ENCODE results near the gene SPATS2L. TPM values are rescaled to one million over a fixed set of nuclear protein-coding genes. Genes with fewer than 3 reads are reported as not detected.

Gene SPATS2L
- total RNA-seq, 1 donor from 2014 or later: 79.9 TPM

DNA sequence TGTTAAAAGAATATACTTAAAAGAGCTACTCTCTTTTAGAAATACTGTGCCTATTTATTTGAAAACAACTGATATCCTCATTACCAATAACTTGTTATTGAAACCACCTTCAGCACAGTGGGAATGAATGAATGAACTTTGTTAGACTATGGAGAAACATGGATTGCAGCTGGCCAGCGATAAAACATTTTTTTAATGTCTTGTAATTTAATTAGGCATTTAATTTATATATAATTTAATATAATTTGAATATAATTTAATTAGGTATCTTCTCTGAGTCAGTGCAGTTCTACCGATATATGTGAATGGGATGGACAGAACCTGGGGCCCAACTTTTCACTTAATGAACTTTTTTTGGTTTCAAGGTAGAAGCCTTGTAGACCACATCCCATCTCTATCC, 109.0 kb downstream of the SPATS2L start:
- no peak overlapping the region for H3K27ac ChIP-seq (ENCODE audit: low read depth, low read length)
- no peaks in the 10 kb centered on the region for H3K4me1 ChIP-seq (ENCODE audit: control insufficient read depth in 3 of 3, insufficient read depth in 3 of 3, low read length in 3 of 3)
- H3K9me3 ChIP-seq (ENCODE audit: control insufficient read depth in 3 of 3, low read length in 3 of 3): no peaks in the 10 kb centered on the region
- H3K27me3 ChIP-seq (ENCODE audit: control insufficient read depth in 3 of 3, insufficient read depth in 3 of 3, low read length in 3 of 3): no peaks in the 10 kb centered on the region
- no peak overlapping the region for H3K9ac ChIP-seq (ENCODE audit: low read depth in 1 of 3, low read length in 3 of 3)
- no peak overlapping the region for H3K4me3 ChIP-seq (ENCODE audit: low read length in 3 of 3)
- H3K36me3 ChIP-seq (ENCODE audit: control insufficient read depth in 3 of 3, insufficient read depth in 3 of 3, low read length in 3 of 3): peaks cover 0 to 23% (median 0%) of the 10 kb centered on the region in 3 donors

GRCh38 chr2:200416878-200417277, 110.4 kb downstream of the SPATS2L start:
- Histone ChIP-seq H3K27ac (ENCODE audit: low read depth, low read length) (no peak overlapping the region), H3K9ac (ENCODE audit: low read depth in 1 of 3, low read length in 3 of 3) (no peak overlapping the region), H3K9me3 (ENCODE audit: control insufficient read depth in 3 of 3, low read length in 3 of 3) (no peaks in the 10 kb centered on the region), H3K4me1 (ENCODE audit: control insufficient read depth in 3 of 3, insufficient read depth in 3 of 3, low read length in 3 of 3) (no peaks in the 10 kb centered on the region), H3K36me3 (ENCODE audit: control insufficient read depth in 3 of 3, insufficient read depth in 3 of 3, low read length in 3 of 3) (peaks cover 0 to 29% (median 5%) of the 10 kb centered on the region in 3 donors), H3K4me3 (ENCODE audit: low read length in 3 of 3) (no peak overlapping the region), H3K27me3 (ENCODE audit: control insufficient read depth in 3 of 3, insufficient read depth in 3 of 3, low read length in 3 of 3) (no peaks in the 10 kb centered on the region)

DNA sequence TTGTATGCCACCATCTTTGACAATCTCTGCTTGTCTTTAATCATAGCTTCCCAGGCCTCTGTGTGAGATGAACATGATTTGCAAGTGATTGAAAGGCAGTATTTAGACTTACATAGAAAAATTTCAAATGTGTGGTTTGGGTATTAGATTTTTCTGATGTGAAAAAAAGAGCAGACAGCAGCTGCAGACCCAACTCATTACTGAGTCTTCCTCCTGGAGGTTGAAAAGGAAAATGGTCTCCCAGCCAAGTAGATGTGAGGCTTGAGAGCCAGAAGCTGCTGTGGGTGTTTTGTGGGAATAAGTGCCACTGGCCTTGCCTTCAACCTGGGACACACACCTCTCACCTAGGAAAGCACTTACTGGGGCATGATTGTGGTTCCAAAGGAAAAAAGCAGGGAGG, 110.9 kb downstream of the SPATS2L start:
- no peaks in the 10 kb centered on the region for H3K27me3 ChIP-seq (ENCODE audit: control insufficient read depth in 3 of 3, insufficient read depth in 3 of 3, low read length in 3 of 3)
- no peak overlapping the region for H3K27ac ChIP-seq (ENCODE audit: low read depth, low read length)
- H3K4me3 ChIP-seq (ENCODE audit: low read length in 3 of 3): no peak overlapping the region
- no peaks in the 10 kb centered on the region for H3K4me1 ChIP-seq (ENCODE audit: control insufficient read depth in 3 of 3, insufficient read depth in 3 of 3, low read length in 3 of 3)
- H3K9me3 ChIP-seq (ENCODE audit: control insufficient read depth in 3 of 3, low read length in 3 of 3): no peaks in the 10 kb centered on the region
- peaks cover 0 to 29% (median 5%) of the 10 kb centered on the region in 3 donors for H3K36me3 ChIP-seq (ENCODE audit: control insufficient read depth in 3 of 3, insufficient read depth in 3 of 3, low read length in 3 of 3)
- H3K9ac ChIP-seq (ENCODE audit: low read depth in 1 of 3, low read length in 3 of 3): no peak overlapping the region

DNA sequence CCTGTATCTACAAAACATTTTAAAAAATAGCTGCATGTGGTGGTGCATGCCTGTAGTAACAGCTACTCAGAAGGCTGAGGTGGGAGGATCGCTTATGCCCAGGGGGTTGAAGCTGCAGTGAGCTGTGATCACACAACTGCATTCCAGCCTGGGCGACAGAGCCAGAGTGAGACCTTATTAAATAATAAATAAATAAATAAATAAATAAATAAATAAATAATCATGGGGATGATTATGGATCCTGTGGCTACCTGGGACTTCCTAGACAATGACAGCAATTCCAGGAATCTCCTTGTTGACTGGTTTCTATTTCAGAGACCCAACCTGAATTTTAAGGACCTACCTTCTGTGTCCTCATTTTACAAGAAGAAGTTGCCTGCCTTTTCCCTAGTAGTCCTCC, 111.9 kb downstream of the SPATS2L start:
- no peak overlapping the region for H3K4me3 ChIP-seq (ENCODE audit: low read length in 3 of 3)
- H3K9ac ChIP-seq (ENCODE audit: low read depth in 1 of 3, low read length in 3 of 3): no peak overlapping the region
- no peaks in the 10 kb centered on the region for H3K27me3 ChIP-seq (ENCODE audit: control insufficient read depth in 3 of 3, insufficient read depth in 3 of 3, low read length in 3 of 3)
- no peaks in the 10 kb centered on the region for H3K4me1 ChIP-seq (ENCODE audit: control insufficient read depth in 3 of 3, insufficient read depth in 3 of 3, low read length in 3 of 3)
- H3K9me3 ChIP-seq (ENCODE audit: control insufficient read depth in 3 of 3, low read length in 3 of 3): no peaks in the 10 kb centered on the region
- peaks cover 0 to 36% (median 8%) of the 10 kb centered on the region in 3 donors for H3K36me3 ChIP-seq (ENCODE audit: control insufficient read depth in 3 of 3, insufficient read depth in 3 of 3, low read length in 3 of 3)
- no peak overlapping the region for H3K27ac ChIP-seq (ENCODE audit: low read depth, low read length)

DNA sequence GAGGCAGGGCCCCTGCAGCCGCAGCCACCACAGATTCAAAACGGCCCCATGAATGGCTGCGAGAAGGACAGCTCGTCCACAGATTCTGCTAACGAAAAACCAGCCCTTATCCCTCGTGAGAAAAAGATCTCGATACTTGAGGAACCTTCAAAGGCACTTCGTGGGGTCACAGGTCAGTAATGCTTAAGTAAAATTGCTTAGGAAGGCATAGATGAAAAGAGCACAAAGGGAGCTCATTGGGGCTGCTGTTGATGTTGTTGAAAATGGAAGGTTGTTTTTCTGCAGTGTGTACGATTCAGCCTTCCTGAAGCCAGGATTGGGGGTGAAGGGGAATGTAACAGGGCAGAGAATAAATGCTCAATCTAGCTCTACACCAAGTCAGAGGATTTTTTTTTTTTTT, 112.8 kb downstream of the SPATS2L start:
- H3K4me3 ChIP-seq (ENCODE audit: low read length in 3 of 3): no peak overlapping the region
- no peak overlapping the region for H3K27ac ChIP-seq (ENCODE audit: low read depth, low read length)
- H3K9me3 ChIP-seq (ENCODE audit: control insufficient read depth in 3 of 3, low read length in 3 of 3): no peaks in the 10 kb centered on the region
- H3K9ac ChIP-seq (ENCODE audit: low read depth in 1 of 3, low read length in 3 of 3): no peak overlapping the region
- H3K27me3 ChIP-seq (ENCODE audit: control insufficient read depth in 3 of 3, insufficient read depth in 3 of 3, low read length in 3 of 3): no peaks in the 10 kb centered on the region
- peaks cover 0 to 34% (median 8%) of the 10 kb centered on the region in 3 donors for H3K36me3 ChIP-seq (ENCODE audit: control insufficient read depth in 3 of 3, insufficient read depth in 3 of 3, low read length in 3 of 3)
- H3K4me1 ChIP-seq (ENCODE audit: control insufficient read depth in 3 of 3, insufficient read depth in 3 of 3, low read length in 3 of 3): no peaks in the 10 kb centered on the region

- no peak overlapping the region for H3K9ac ChIP-seq (ENCODE audit: low read depth in 1 of 3, low read length in 3 of 3)
- peaks cover 0 to 39% (median 8%) of the 10 kb centered on the region in 3 donors for H3K36me3 ChIP-seq (ENCODE audit: control insufficient read depth in 3 of 3, insufficient read depth in 3 of 3, low read length in 3 of 3)
- no peaks in the 10 kb centered on the region for H3K9me3 ChIP-seq (ENCODE audit: control insufficient read depth in 3 of 3, low read length in 3 of 3)
- H3K4me3 ChIP-seq (ENCODE audit: low read length in 3 of 3): no peak overlapping the region
- H3K27ac ChIP-seq (ENCODE audit: low read depth, low read length): no peak overlapping the region
- H3K4me1 ChIP-seq (ENCODE audit: control insufficient read depth in 3 of 3, insufficient read depth in 3 of 3, low read length in 3 of 3): no peaks in the 10 kb centered on the region
- no peaks in the 10 kb centered on the region for H3K27me3 ChIP-seq (ENCODE audit: control insufficient read depth in 3 of 3, insufficient read depth in 3 of 3, low read length in 3 of 3)
These were observed 114.8 kb downstream of the SPATS2L start for GRCh38 chr2:200421270-200421669.

DNA sequence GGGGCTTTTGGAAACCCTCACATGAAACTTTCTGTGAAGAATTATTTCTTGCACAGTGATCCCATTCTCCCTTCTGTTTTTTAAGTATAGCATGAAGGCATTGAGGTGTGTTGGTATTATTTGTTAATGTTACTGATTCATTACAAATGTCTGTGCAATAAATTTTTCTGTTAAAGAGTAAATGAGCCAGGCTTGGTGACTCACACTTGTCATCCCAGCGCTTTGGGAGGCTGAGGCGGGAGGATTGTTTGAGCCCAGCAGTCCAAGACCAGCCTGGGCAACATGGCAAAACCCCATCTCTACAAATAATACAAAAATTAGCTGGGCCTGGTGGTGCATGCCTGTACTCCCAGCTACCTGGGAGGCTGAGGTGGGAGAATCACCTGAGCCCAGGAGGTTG, 115.6 kb downstream of the SPATS2L start:
- Histone ChIP-seq H3K9ac (ENCODE audit: low read depth in 1 of 3, low read length in 3 of 3) (no peak overlapping the region), H3K36me3 (ENCODE audit: control insufficient read depth in 3 of 3, insufficient read depth in 3 of 3, low read length in 3 of 3) (peaks cover 0 to 34% (median 8%) of the 10 kb centered on the region in 3 donors), H3K27ac (ENCODE audit: low read depth, low read length) (no peak overlapping the region), H3K27me3 (ENCODE audit: control insufficient read depth in 3 of 3, insufficient read depth in 3 of 3, low read length in 3 of 3) (no peaks in the 10 kb centered on the region), H3K4me3 (ENCODE audit: low read length in 3 of 3) (no peak overlapping the region), H3K9me3 (ENCODE audit: control insufficient read depth in 3 of 3, low read length in 3 of 3) (no peaks in the 10 kb centered on the region), H3K4me1 (ENCODE audit: control insufficient read depth in 3 of 3, insufficient read depth in 3 of 3, low read length in 3 of 3) (no peaks in the 10 kb centered on the region)

DNA sequence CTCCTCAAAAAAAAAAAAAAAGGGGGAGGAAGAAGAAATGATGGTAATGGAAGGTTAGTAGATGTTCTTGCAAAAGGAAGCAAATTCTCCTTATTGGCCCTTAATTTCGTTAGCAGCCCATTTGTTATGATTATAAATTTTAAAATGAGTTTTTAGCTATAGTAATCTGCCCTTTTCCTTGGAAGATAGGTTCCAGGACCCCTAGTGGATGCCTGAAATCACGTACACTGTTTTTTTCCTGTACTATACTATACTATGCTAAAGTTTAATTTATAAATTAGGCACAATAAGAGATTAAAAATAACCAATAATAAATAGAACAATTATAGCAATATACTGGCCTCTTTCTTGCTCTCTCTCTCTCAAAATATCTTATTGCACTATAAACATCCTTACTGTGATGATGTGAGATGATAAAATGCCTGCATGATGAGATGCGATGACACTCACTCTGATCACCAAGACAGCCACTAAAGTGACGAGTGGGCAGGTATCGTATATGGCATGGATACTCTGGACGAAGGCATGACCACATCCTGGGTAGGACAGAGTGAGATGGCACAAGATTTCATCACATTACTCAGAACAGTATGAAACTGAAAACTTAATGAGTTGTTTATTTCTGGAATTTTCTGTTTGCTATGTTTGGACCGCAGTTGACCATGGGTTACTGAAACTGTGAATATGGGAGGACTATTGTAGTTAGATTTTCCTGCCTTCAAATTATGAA, 116.2 kb downstream of the SPATS2L start:
- Histone ChIP-seq H3K27ac (ENCODE audit: low read depth, low read length) (no peak overlapping the region), H3K4me3 (ENCODE audit: low read length in 3 of 3) (no peak overlapping the region), H3K36me3 (ENCODE audit: control insufficient read depth in 3 of 3, insufficient read depth in 3 of 3, low read length in 3 of 3) (peaks cover 0 to 30% (median 8%) of the 10 kb centered on the region in 3 donors), H3K9ac (ENCODE audit: low read depth in 1 of 3, low read length in 3 of 3) (no peak overlapping the region), H3K27me3 (ENCODE audit: control insufficient read depth in 3 of 3, insufficient read depth in 3 of 3, low read length in 3 of 3) (no peaks in the 10 kb centered on the region), H3K4me1 (ENCODE audit: control insufficient read depth in 3 of 3, insufficient read depth in 3 of 3, low read length in 3 of 3) (no peaks in the 10 kb centered on the region), H3K9me3 (ENCODE audit: control insufficient read depth in 3 of 3, low read length in 3 of 3) (no peaks in the 10 kb centered on the region)

DNA sequence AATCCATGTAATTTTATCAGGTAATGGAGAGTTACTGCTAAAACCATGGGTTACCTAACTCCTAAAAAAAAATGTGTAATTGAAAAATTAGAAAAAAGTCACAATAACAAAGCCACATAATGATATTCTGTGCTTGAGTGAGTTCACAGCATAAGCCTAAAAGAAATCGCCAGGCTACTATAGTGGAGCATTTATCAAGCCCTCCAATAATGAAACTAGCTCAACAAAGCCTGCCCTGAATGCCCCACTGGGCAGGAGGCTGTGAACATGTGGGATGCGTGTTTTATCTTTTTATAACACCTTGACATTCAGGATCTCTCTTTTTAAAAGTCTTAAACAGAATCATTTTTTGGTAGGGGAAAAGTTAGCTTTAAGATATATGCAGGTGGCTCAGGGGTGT, 117.0 kb downstream of the SPATS2L start:
- Histone ChIP-seq H3K9ac (ENCODE audit: low read depth in 1 of 3, low read length in 3 of 3) (no peak overlapping the region), H3K27me3 (ENCODE audit: control insufficient read depth in 3 of 3, insufficient read depth in 3 of 3, low read length in 3 of 3) (no peaks in the 10 kb centered on the region), H3K9me3 (ENCODE audit: control insufficient read depth in 3 of 3, low read length in 3 of 3) (no peaks in the 10 kb centered on the region), H3K4me1 (ENCODE audit: control insufficient read depth in 3 of 3, insufficient read depth in 3 of 3, low read length in 3 of 3) (no peaks in the 10 kb centered on the region), H3K27ac (ENCODE audit: low read depth, low read length) (no peak overlapping the region), H3K4me3 (ENCODE audit: low read length in 3 of 3) (no peak overlapping the region), H3K36me3 (ENCODE audit: control insufficient read depth in 3 of 3, insufficient read depth in 3 of 3, low read length in 3 of 3) (peaks cover 0 to 38% (median 15%) of the 10 kb centered on the region in 3 donors)

GRCh38 chr2:200425026-200425821, 118.7 kb downstream of the SPATS2L start:
- no peak overlapping the region for H3K9ac ChIP-seq (ENCODE audit: low read depth in 1 of 3, low read length in 3 of 3)
- H3K36me3 ChIP-seq (ENCODE audit: control insufficient read depth in 3 of 3, insufficient read depth in 3 of 3, low read length in 3 of 3): peaks cover 0 to 34% (median 15%) of the 10 kb centered on the region in 3 donors
- no peak overlapping the region for H3K27ac ChIP-seq (ENCODE audit: low read depth, low read length)
- no peaks in the 10 kb centered on the region for H3K27me3 ChIP-seq (ENCODE audit: control insufficient read depth in 3 of 3, insufficient read depth in 3 of 3, low read length in 3 of 3)
- no peak overlapping the region for H3K4me3 ChIP-seq (ENCODE audit: low read length in 3 of 3)
- H3K4me1 ChIP-seq (ENCODE audit: control insufficient read depth in 3 of 3, insufficient read depth in 3 of 3, low read length in 3 of 3): no peaks in the 10 kb centered on the region
- no peaks in the 10 kb centered on the region for H3K9me3 ChIP-seq (ENCODE audit: control insufficient read depth in 3 of 3, low read length in 3 of 3)

All from skeletal muscle tissue (tissue), 4 donors.